ENCODE results near the gene TSPEAR.

Gene TSPEAR

GRCh38 chr21:44456214-44456914, 255.0 kb downstream of the TSPEAR start:
- DNase-seq = no peak

DNA sequence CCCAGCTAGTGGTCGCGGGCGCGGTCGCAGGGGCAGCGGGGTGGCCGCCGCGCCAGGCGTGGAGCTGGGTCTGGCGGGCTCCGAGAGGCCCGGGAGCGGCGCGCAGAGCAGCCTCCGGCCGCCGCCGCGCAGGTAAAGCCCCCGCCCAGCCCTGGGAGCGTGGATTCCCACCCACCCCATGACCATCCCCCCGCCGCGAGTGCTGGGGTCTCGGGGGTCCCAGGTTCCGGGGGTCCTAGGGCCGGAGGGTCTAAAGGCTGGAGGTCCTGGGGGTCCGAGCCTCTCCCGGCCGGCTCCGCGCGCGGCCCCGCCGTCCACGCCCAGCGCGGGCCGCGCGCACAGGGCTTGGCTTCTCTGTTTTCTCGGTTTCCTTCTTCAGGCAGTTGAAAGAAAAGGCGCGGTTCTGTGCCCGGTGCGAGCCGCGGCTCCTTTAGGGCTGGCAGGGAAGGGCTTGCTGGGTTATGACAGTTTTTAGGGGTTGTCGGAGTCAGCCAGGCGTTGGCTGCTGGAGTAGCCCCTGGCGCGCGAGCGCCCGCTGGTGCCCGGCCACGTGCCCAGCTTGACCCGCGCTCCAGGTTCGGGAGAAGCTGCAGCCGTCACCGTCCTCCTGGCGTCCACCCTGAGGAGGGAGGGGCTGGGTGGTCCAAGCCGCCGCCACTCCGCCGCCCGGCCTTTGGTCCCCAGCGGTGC, 255.7 kb downstream of the TSPEAR start:
- peak; percentile 16 for DNase-seq

GRCh38 chr21:44454747-44455523, 256.4 kb downstream of the TSPEAR start, which contains the start of gene LRRC3:
LRRC3 (plus strand) TSS chr21:44455510; CDS start chr21:44456645, 1,135 bp downstream.
- DNase-seq = peak; percentile 49

GRCh38 chr21:44454058-44454457, 257.3 kb downstream of the TSPEAR start:
- DNase-seq = no peak

DNA sequence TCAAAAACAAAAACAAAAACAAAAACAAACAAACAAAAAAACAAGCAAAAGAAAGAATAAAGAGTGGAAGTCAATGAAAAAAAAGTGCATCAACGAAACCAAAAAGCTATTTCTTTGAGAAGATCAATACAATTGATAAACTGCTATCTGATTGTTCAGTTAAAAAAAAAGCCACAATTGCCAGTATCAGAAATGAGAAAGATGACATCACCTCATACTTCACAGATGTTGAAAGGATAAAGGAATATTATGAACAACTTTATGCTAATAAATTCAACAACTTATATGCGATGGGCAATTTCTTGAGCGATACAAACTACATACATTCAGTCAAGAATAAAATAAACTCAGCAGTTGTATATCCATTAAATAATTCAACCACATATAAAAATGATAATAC, 258.3 kb downstream of the TSPEAR start:
- DNase-seq = no peak

DNA sequence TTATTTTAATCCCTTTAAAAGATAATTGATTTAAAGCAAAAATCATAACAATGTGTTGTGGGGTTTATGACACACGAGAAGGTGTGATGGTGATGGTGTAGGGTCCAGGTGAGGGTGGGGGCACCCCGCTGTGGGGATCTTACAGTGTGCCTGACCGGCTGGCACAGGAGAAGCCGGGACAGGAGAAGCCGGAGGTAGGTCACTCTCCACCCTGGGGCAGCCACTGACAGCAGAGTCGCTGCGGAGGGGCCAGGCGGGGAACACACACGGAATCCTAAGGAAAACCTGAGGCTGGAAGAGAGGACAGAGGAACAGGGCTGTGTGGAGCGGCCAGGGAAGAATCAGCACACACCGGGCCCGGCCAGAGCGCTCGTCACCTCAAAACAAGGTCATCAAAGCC, 260.4 kb downstream of the TSPEAR start:
- no peak for DNase-seq

- no peak for DNase-seq
These were observed 261.0 kb downstream of the TSPEAR start for GRCh38 chr21:44450402-44450801.

- no peak for DNase-seq
These were observed 261.7 kb downstream of the TSPEAR start for GRCh38 chr21:44449473-44450363.

GRCh38 chr21:44448651-44449131, 262.7 kb downstream of the TSPEAR start:
- DNase-seq = no peak

Measured in EL (cell line).